Mucosa of descending colon (tissue), 3 donors: Measurements from ENCODE around the gene ATG7. TPM values are rescaled to one million over a fixed set of nuclear protein-coding genes. Genes with fewer than 3 reads are reported as not detected.

Experiments
- ATAC-seq: fragments of 200-7000 bp; cut with Tn5 transposase; one replicate; pipeline ENCODE4 v1.9.1; 2020; ENCODE audit warnings: mild to moderate bottlenecking, moderate library complexity
- DNase-seq, 3 donors: peaks; one replicate each; pipeline ENCODE4 v3.0.0-alpha.2; 2020
- H3K36me3 ChIP-seq: fragments of 200-600 bp; one replicate; pipeline ENCODE4 v1.8.0; 2021; ENCODE audit warnings: low read depth, mild to moderate bottlenecking
- H3K4me1 ChIP-seq: fragments of 200-600 bp; one replicate; pipeline ENCODE4 v1.8.0; 2021; ENCODE audit warnings: low read depth, mild to moderate bottlenecking
- H3K4me3 ChIP-seq: fragments of 200-600 bp; one replicate; pipeline ENCODE4 v1.8.0; 2021; ENCODE audit warnings: mild to moderate bottlenecking
- H3K9me3 ChIP-seq: fragments of 200-600 bp; one replicate; pipeline ENCODE4 v1.8.0; 2021; ENCODE audit warnings: mild to moderate bottlenecking
- CTCF ChIP-seq: fragments of 200-600 bp; IDR thresholded peaks from one replicate; pipeline ENCODE4 v1.8.0; 2022; ENCODE audit warnings: antibody characterized with exemption, mild to moderate bottlenecking
- intact Hi-C, 2 donors: fragments of 100-400 bp; cut with DNase I in 1 of 2; cut with micrococcal nuclease in 1 of 2; formaldehyde crosslinking; loops; one replicate each; pipeline versions ENCODE4 v1.11.0 to v1.11.1; 2022; cut with DNase I, micrococcal nuclease
- total RNA-seq, 3 donors: library from RNA; stranded (reverse); fragmentation: NEBNext Ultra II Directional in 2 of 3; extraction: Animal tissue kit (Norgen Biotek cat#: 25700) in 2 of 3; gene quantifications; one replicate each; pipeline versions ENCODE4 v1.2.1 to v1.2.4, GENCODE V29; 2021 to 2023
- donor health status: DM: no; HTN: no; CAD: no; lungs with moderate emphysema.
- donor health status: DM: no; HTN: no; CAD: no.
- donor health status: DM: no; HTN: yes; CAD: no.

ATG7 gene
- total RNA-seq, 3 donors from 2014 or later: 40.4 to 49.6 (median 43.3) TPM

GRCh38 chr3:11297126-11297525, 24.9 kb downstream of the ATG7 start:
- ATAC-seq (no peak), DNase-seq (no peak)
- Histone ChIP-seq H3K9me3 (no peaks in the 10 kb centered on the region), H3K4me1 (no peaks in the 10 kb centered on the region), H3K4me3 (no peak overlapping the region), H3K36me3 (no peaks in the 10 kb centered on the region)
- intact Hi-C loops: no loop called here
- no peak for TF ChIP-seq CTCF

- intact Hi-C loops: no loop called here
- Histone ChIP-seq H3K36me3 (no peaks in the 10 kb centered on the region), H3K4me1 (no peaks in the 10 kb centered on the region), H3K9me3 (no peaks in the 10 kb centered on the region), H3K4me3 (no peak overlapping the region)
- TF ChIP-seq CTCF: no peak
- no peak for ATAC-seq
- no peak for DNase-seq
Observed at GRCh38 chr3:11300970-11301369, 28.8 kb downstream of the ATG7 start.

- Histone ChIP-seq H3K4me3 (no peak overlapping the region), H3K9me3 (no peaks in the 10 kb centered on the region), H3K36me3 (no peaks in the 10 kb centered on the region), H3K4me1 (no peaks in the 10 kb centered on the region)
- DNase-seq (no peak), ATAC-seq (no peak)
- no peak for TF ChIP-seq CTCF
- intact Hi-C loops: no loop called here
Observed at GRCh38 chr3:11302444-11302843, 30.2 kb downstream of the ATG7 start.

GRCh38 chr3:11304175-11304574, 32.0 kb downstream of the ATG7 start:
- no peak for DNase-seq

GRCh38 chr3:11305509-11305908, 33.3 kb downstream of the ATG7 start:
- no peaks in the 10 kb centered on the region for H3K9me3 ChIP-seq
- intact Hi-C loops: no loop called here
- no peak for ATAC-seq
- DNase-seq: no peak
- TF ChIP-seq CTCF: no peak
- no peak overlapping the region for H3K4me3 ChIP-seq
- H3K36me3 ChIP-seq: no peaks in the 10 kb centered on the region
- H3K4me1 ChIP-seq: no peaks in the 10 kb centered on the region

More at GRCh38 chr3:11304175-11304574, 32.0 kb downstream of the ATG7 start:
- Histone ChIP-seq H3K9me3 (no peaks in the 10 kb centered on the region), H3K36me3 (no peaks in the 10 kb centered on the region), H3K4me1 (no peaks in the 10 kb centered on the region), H3K4me3 (no peak overlapping the region)
- intact Hi-C loops: no loop called here
- no peak for ATAC-seq
- TF ChIP-seq CTCF: no peak
